Smooth muscle cell (in vitro differentiated cells): Measurements from ENCODE around the gene CDH18. TPM values are rescaled to one million over a fixed set of nuclear protein-coding genes. Genes with fewer than 3 reads are reported as not detected.
"Not testable (repeated sequence)": the region's sequence is repeated elsewhere in the genome, so short reads cannot be mapped to it uniquely, and the experiment has no call there.

Experiments used
- DNase-seq: peaks from one replicate; lab custom pipeline; 2025; ENCODE audit not compliant: unreplicated experiment; lab: John Stamatoyannopoulos, UW
- H2AFZ ChIP-seq: fragments of 200-600 bp; sonication (generic); 2 replicates; pipeline ENCODE4 v1.6.0; 2016; ENCODE audit warnings: antibody characterized with exemption, low read depth, mild to moderate bottlenecking
- H3F3A ChIP-seq: fragments of 200-600 bp; sonication (generic); 2 replicates; pipeline ENCODE4 v1.6.0; 2017; ENCODE audit warnings: antibody characterized with exemption, low read depth
- H3K27ac ChIP-seq: fragments of 200-600 bp; sonication (generic); 2 replicates; pipeline ENCODE4 v1.5.1; 2016; ENCODE audit warnings: low read depth, mild to moderate bottlenecking
- H3K27me3 ChIP-seq: fragments of 200-600 bp; sonication (generic); 2 replicates; pipeline ENCODE4 v1.6.1; 2016; ENCODE audit warnings: low read depth, mild to moderate bottlenecking
- H3K36me3 ChIP-seq: fragments of 200-600 bp; sonication (generic); 2 replicates; pipeline ENCODE4 v1.5.1; 2016; ENCODE audit warnings: low read depth
- H3K4me1 ChIP-seq: fragments of 200-600 bp; sonication (generic); 2 replicates; pipeline ENCODE4 v1.5.1; 2016; ENCODE audit warnings: low read depth
- H3K4me2 ChIP-seq: fragments of 200-600 bp; sonication (generic); 2 replicates; pipeline ENCODE4 v1.6.0; 2016; ENCODE audit warnings: mild to moderate bottlenecking
- H3K4me3 ChIP-seq: fragments of 200-600 bp; sonication (generic); 2 replicates; pipeline ENCODE4 v1.5.1; 2016; ENCODE audit warnings: mild to moderate bottlenecking
- H3K79me2 ChIP-seq: fragments of 200-600 bp; sonication (generic); 2 replicates; pipeline ENCODE4 v1.6.0; 2016; ENCODE audit warnings: low read depth, mild to moderate bottlenecking
- H3K9ac ChIP-seq: fragments of 200-600 bp; sonication (generic); 2 replicates; pipeline ENCODE4 v1.6.0; 2016; ENCODE audit warnings: low read depth
- H3K9me3 ChIP-seq: fragments of 200-600 bp; sonication (generic); replicated peaks from 2 replicates; pipeline ENCODE4 v1.5.1; 2016; ENCODE audit warnings: low read depth
- H4K20me1 ChIP-seq: fragments of 200-600 bp; sonication (generic); 2 replicates; pipeline ENCODE4 v1.6.0; 2016; ENCODE audit warnings: low read depth
- WGBS: methylation state at CpG from one replicate; pipeline ENCODE4 v1.1.7; 2016; ENCODE audit warnings: low lambda C conversion rate; 5-methylcytosine and 5-hydroxymethylcytosine counted together
- polyA plus RNA-seq: library from polyadenylated mRNA; unstranded; fragments of >200 nt; fragmentation: Nextera tagmentation; extraction: Ambion mirVana; gene quantifications from 2 replicates; pipeline ENCODE4 v1.2.1, GENCODE V29; 2016
- total RNA-seq: library from RNA; depleted of rRNA; stranded (reverse); fragments of >200 nt; gene quantifications from 2 replicates; pipeline ENCODE4 v1.2.3, GENCODE V29; 2014
- TF ChIP-seq, protein P1 (sequence below): fragments of 200-600 bp; sonication (generic); IDR thresholded peaks from 2 replicates; pipeline ENCODE4 v1.5.1; 2017; ENCODE audit warnings: borderline replicate concordance, mild to moderate bottlenecking, antibody characterized with exemption; ENCODE audit not compliant: insufficient read depth, poor library complexity, severe bottlenecking

The CDH18 gene
- total and polyA plus RNA-seq, 2 experiments from 2014 or later = 0.13 TPM; not detected in 1

GRCh38 chr5:19837536-19838174 lies 150.3 kb downstream of the CDH18 start:
- TF ChIP-seq, protein P1, sequence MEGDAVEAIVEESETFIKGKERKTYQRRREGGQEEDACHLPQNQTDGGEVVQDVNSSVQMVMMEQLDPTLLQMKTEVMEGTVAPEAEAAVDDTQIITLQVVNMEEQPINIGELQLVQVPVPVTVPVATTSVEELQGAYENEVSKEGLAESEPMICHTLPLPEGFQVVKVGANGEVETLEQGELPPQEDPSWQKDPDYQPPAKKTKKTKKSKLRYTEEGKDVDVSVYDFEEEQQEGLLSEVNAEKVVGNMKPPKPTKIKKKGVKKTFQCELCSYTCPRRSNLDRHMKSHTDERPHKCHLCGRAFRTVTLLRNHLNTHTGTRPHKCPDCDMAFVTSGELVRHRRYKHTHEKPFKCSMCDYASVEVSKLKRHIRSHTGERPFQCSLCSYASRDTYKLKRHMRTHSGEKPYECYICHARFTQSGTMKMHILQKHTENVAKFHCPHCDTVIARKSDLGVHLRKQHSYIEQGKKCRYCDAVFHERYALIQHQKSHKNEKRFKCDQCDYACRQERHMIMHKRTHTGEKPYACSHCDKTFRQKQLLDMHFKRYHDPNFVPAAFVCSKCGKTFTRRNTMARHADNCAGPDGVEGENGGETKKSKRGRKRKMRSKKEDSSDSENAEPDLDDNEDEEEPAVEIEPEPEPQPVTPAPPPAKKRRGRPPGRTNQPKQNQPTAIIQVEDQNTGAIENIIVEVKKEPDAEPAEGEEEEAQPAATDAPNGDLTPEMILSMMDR = no peak
- no peaks in the 10 kb centered on the region for H4K20me1 ChIP-seq
- H3K27me3 ChIP-seq = no peaks in the 10 kb centered on the region
- DNase-seq = no peak
- WGBS = 76% methylated on average over 6 of the region's 6 CpGs
- H3K9me3 ChIP-seq = no peaks in the 10 kb centered on the region
- H3K79me2 ChIP-seq = no peaks in the 10 kb centered on the region
- no peak overlapping the region for H3K4me2 ChIP-seq
- no peaks in the 10 kb centered on the region for H3K4me1 ChIP-seq
- H3K27ac ChIP-seq = no peak overlapping the region
- no peak overlapping the region for H3K9ac ChIP-seq
- H3K36me3 ChIP-seq = no peaks in the 10 kb centered on the region
- no peak overlapping the region for H3K4me3 ChIP-seq
- H2AFZ ChIP-seq = no peak overlapping the region
- H3F3A ChIP-seq = no peaks in the 10 kb centered on the region

DNA sequence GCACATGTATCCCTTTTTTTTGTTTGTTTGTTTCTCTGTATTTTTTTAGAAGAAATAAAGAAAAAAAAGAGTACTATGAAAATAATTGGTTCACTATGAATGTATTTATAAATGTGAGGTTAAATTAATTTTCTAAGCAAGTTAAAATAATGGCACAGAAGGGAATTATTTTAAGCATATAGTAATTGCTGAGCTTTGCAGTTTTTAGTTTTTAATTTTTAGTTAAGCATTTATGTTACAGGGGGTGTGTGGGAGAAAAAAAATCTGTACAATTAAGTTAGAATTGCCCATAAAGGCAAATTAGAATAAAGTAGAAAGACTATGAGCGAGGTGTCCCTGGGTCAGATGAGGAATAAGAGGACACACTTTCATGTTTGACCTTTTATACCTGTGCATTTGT lies 152.6 kb downstream of the CDH18 start:
- Histone ChIP-seq H3K9me3 (peaks cover 5% of the 10 kb centered on the region), H3K4me3 (no peak overlapping the region), H3F3A (no peaks in the 10 kb centered on the region), H3K27me3 (no peaks in the 10 kb centered on the region), H3K27ac (no peak overlapping the region), H2AFZ (no peak overlapping the region), H3K79me2 (no peaks in the 10 kb centered on the region), H3K4me2 (no peak overlapping the region), H3K4me1 (no peaks in the 10 kb centered on the region), H3K9ac (no peak overlapping the region), H3K36me3 (no peaks in the 10 kb centered on the region), H4K20me1 (no peaks in the 10 kb centered on the region)
- TF ChIP-seq, protein P1 = no peak
- 90% methylated on average over 1 of the region's 1 CpG for WGBS
- no peak for DNase-seq

- not testable (repeated sequence) for H3K79me2 ChIP-seq, H3K4me3 ChIP-seq, H3K9ac ChIP-seq, H3K27ac ChIP-seq, H3K4me1 ChIP-seq, H3K4me2 ChIP-seq, H4K20me1 ChIP-seq, H3F3A ChIP-seq, DNase-seq, H2AFZ ChIP-seq, H3K27me3 ChIP-seq, H3K36me3 ChIP-seq, H3K9me3 ChIP-seq
- 93% methylated on average over 4 of the region's 4 CpGs for WGBS
Measured at GRCh38 chr5:19812720-19813119, 175.3 kb downstream of the CDH18 start.

DNA sequence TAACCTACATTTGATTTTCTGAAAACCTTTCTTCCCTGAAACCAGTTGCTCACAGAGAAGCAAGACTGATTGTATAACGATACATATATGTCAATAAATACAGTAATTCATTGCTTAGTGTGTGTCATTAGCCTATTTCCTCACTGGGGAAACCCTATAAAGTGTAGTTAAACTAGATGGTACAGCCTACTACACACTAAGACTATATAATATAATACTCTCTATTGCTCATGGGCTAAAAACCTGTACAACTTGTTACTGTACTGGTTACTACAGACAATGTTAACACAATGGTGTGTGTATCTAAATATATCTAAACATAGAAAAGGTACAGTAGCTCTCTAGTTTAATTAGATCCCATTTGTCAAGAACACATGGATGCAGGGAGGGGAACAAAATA lies 181.2 kb downstream of the CDH18 start:
- H3K79me2 ChIP-seq = no peaks in the 10 kb centered on the region

More for the DNA sequence above, 181.2 kb downstream of the CDH18 start:
- TF ChIP-seq, protein P1 = no peak
- Histone ChIP-seq H3K27ac (no peak overlapping the region), H2AFZ (no peak overlapping the region), H3K4me2 (no peak overlapping the region), H3K36me3 (no peaks in the 10 kb centered on the region), H3F3A (no peaks in the 10 kb centered on the region), H3K27me3 (no peaks in the 10 kb centered on the region), H3K9me3 (no peaks in the 10 kb centered on the region), H4K20me1 (no peaks in the 10 kb centered on the region), H3K4me3 (no peak overlapping the region), H3K9ac (no peak overlapping the region), H3K4me1 (no peaks in the 10 kb centered on the region)
- 93% methylated on average over 1 of the region's 1 CpG for WGBS
- no peak for DNase-seq
